ENCODE results near the gene CACNA1D.

DNA sequence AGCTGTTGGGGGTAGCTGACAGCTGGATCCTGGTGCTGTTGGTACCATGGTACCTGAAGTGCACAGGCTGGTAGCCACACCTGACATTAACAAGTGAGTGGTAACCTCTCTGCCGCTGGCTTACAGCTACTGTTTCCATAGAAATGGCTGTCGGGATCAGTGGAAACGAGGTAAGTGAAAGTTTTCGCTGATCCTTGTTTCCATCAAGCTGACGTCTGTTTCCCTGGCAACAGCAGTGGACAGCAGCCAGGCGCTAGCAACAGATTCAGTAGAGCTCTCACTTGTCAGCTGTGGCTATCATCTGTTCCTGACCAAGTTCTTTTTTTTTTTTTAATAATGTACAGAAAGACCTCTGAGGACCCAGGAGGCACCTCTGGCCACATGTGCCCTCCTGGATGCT, 185.6 kb downstream of the CACNA1D start:
- TF ChIP-seq CTCF (conservative IDR thresholded peaks at IDR 0.05), result no peak
- TF ChIP-seq ZFX (IDR thresholded peaks at IDR 0.05), result no peak

Measured in C4-2B (cell line).